ENCODE data around the gene RNF220. TPM values are rescaled to one million over a fixed set of nuclear protein-coding genes. Genes with fewer than 3 reads are reported as not detected.
"Not testable (repeated sequence)": the region's sequence is repeated elsewhere in the genome, so short reads cannot be mapped to it uniquely, and the experiment has no call there.

RNF220 gene
- polyA plus RNA-seq, 1 of the 3 experiments (the other 2 are of a cell fraction), result 83.7 TPM

DNA sequence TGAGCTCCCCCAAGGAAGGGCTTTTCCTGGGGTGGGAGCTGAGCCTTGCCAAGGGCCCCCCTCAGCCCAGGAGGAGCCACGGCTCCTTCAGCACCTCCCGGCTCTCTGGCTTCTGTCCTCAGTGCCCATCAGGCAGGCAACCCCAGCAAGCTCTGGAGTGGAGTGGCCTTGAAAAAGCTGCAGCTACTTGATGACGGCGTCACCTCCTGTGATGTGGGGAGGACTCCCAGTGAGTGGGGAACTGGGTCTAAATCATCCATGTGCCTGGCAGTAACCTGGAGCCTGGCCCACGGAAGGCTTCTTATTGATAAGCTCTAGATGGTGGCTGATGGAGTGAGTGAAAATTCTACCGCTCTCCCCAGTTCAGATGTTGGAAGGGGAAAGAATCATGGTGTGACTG, 154.9 kb downstream of the RNF220 start (continued):
- TF ChIP-seq ZBTB33 (IDR thresholded peaks at IDR 0.05; ENCODE audit: borderline replicate concordance, low read depth), result no peak
- no peak for TF ChIP-seq NFIC (IDR thresholded peaks at IDR 0.05; ENCODE audit: borderline replicate concordance)
- no peak for TF ChIP-seq RCOR1 (IDR thresholded peaks at IDR 0.05; ENCODE audit: low read length)
- TF ChIP-seq YY1 (IDR thresholded peaks at IDR 0.05; ENCODE audit: low read depth), result no peak

DNA sequence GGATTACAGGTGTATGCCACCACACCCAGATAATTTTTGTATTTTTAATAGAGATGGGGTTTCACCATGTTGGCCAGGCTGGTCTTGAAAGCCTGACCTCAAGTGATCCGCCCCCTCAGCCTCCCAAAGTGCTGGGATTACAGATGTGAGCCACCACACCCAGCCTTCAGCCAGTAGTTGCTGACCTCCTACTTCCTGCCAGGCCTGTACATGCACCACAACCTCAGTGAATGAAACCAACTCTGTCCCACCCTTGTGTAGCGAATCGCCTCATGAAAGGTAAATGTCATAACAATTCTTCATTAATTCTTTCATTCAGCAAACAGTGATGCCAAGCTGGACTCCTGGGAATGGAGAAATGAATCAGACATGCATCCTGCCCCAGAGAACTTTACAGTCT, 155.6 kb downstream of the RNF220 start:
- POLR2A ChIA-PET; H3K27ac ChIP-seq (ENCODE audit: low read depth in 2 of 2, low read length in 1 of 2): not testable (repeated sequence)

GRCh38 chr1:44565259-44565750, 160.2 kb downstream of the RNF220 start:
- Histone ChIP-seq H3K79me2 (ENCODE audit: insufficient read depth) (no peaks in the 10 kb centered on the region), H3K4me3 (ENCODE audit: low read depth in 2 of 2, low read length in 1 of 2) (no peak overlapping the region), H4K20me1 (ENCODE audit: insufficient read depth) (no peaks in the 10 kb centered on the region), H3K4me2 (no peak overlapping the region), H3K9me3 (no peaks in the 10 kb centered on the region), H3K36me3 (replicated peaks in 1 of 2; ENCODE audit: control insufficient read depth in 1 of 2, insufficient read depth in 2 of 2, low read length in 1 of 2) (no peaks in the 10 kb centered on the region), H2AFZ (ENCODE audit: low read depth) (no peak overlapping the region), H3K4me1 (ENCODE audit: control insufficient read depth in 1 of 2, insufficient read depth in 2 of 2, low read depth in 1 of 2, low read length in 1 of 2) (no peaks in the 10 kb centered on the region), H3K9ac (no peak overlapping the region), H3K9me2 (no peaks in the 10 kb centered on the region), H3K27me3 (ENCODE audit: insufficient read depth) (peaks cover 55% of the 10 kb centered on the region), H3K27ac (ENCODE audit: low read depth in 2 of 2, low read length in 1 of 2) (no peak overlapping the region), H3F3A (replicated peaks; ENCODE audit: insufficient read depth) (no peaks in the 10 kb centered on the region)
- POLR2A ChIA-PET, result no interaction called here
- no peak for DNase-seq
- CTCF ChIA-PET, result interaction anchor here (3.2 kb wide), 1 partner anchor 30 kb away, joined by 15 read pairs; no protein-coding TSS in a partner anchor
- 65% methylated on average over 4 of the region's 5 CpGs for WGBS (ENCODE audit: low lambda C conversion rate)
- TF ChIP-seq, protein P1, sequence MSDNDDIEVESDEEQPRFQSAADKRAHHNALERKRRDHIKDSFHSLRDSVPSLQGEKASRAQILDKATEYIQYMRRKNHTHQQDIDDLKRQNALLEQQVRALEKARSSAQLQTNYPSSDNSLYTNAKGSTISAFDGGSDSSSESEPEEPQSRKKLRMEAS (IDR thresholded peaks at IDR 0.05; ENCODE audit: low read depth), result no peak
- TF ChIP-seq FOXJ3 (CRISPR knock-in tag; IDR thresholded peaks at IDR 0.05), result no peak
- no peak for TF ChIP-seq JUND (IDR thresholded peaks at IDR 0.05)
- TF ChIP-seq RCOR1 (IDR thresholded peaks at IDR 0.05; ENCODE audit: low read length), result no peak
- TF ChIP-seq RXRA (IDR thresholded peaks at IDR 0.05; ENCODE audit: borderline replicate concordance, low read depth), result no peak
- no peak for TF ChIP-seq FOXM1 (IDR thresholded peaks at IDR 0.05; ENCODE audit: low read depth)
- TF ChIP-seq RAD21 (IDR thresholded peaks at IDR 0.05; ENCODE audit: low read length), result no peak
- TF ChIP-seq POLR2AphosphoS5 (IDR thresholded peaks at IDR 0.05; ENCODE audit: low read depth, low read length), result no peak
- TF ChIP-seq PBX3 (IDR thresholded peaks at IDR 0.05), result no peak
- TF ChIP-seq MEF2A (IDR thresholded peaks at IDR 0.05; ENCODE audit: borderline replicate concordance, low read depth), result no peak
- TF ChIP-seq, protein P2, sequence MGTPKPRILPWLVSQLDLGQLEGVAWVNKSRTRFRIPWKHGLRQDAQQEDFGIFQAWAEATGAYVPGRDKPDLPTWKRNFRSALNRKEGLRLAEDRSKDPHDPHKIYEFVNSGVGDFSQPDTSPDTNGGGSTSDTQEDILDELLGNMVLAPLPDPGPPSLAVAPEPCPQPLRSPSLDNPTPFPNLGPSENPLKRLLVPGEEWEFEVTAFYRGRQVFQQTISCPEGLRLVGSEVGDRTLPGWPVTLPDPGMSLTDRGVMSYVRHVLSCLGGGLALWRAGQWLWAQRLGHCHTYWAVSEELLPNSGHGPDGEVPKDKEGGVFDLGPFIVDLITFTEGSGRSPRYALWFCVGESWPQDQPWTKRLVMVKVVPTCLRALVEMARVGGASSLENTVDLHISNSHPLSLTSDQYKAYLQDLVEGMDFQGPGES (IDR thresholded peaks at IDR 0.05; ENCODE audit: low read depth, low read length), result no peak
- TF ChIP-seq RFX5 (IDR thresholded peaks at IDR 0.05; ENCODE audit: low read length), result no peak
- TF ChIP-seq TAF1 (IDR thresholded peaks at IDR 0.05; ENCODE audit: borderline replicate concordance, low read depth, low read length), result no peak
- TF ChIP-seq EP300 (IDR thresholded peaks at IDR 0.05; ENCODE audit: borderline replicate concordance in 1 of 2, low read depth in 1 of 2, low read length in 1 of 2), result no peak
- TF ChIP-seq ELF1 (IDR thresholded peaks at IDR 0.05), result no peak
- no peak for TF ChIP-seq SMC3 (IDR thresholded peaks at IDR 0.05; ENCODE audit: low read depth, low read length)
- no peak for TF ChIP-seq ZBTB33 (IDR thresholded peaks at IDR 0.05; ENCODE audit: borderline replicate concordance, low read depth)

More for the DNA sequence above, 155.6 kb downstream of the RNF220 start:
- H2AFZ ChIP-seq (ENCODE audit: low read depth); H3K9ac ChIP-seq; H4K20me1 ChIP-seq (ENCODE audit: insufficient read depth); H3K4me3 ChIP-seq (ENCODE audit: low read depth in 2 of 2, low read length in 1 of 2); H3K9me3 ChIP-seq; H3K79me2 ChIP-seq (ENCODE audit: insufficient read depth); H3K4me2 ChIP-seq; H3F3A ChIP-seq (replicated peaks; ENCODE audit: insufficient read depth); DNase-seq; H3K36me3 ChIP-seq (replicated peaks in 1 of 2; ENCODE audit: control insufficient read depth in 1 of 2, insufficient read depth in 2 of 2, low read length in 1 of 2); H3K4me1 ChIP-seq (ENCODE audit: control insufficient read depth in 1 of 2, insufficient read depth in 2 of 2, low read depth in 1 of 2, low read length in 1 of 2); H3K9me2 ChIP-seq: not testable (repeated sequence)
- peaks cover 54% of the 10 kb centered on the region for H3K27me3 ChIP-seq (ENCODE audit: insufficient read depth)
- CTCF ChIA-PET, result interaction anchor here (1.5 kb wide), 1 partner anchor 92 kb away, joined by 4 read pairs; no protein-coding TSS in a partner anchor
- WGBS (ENCODE audit: low lambda C conversion rate), result 52% methylated on average over 3 of the region's 3 CpGs

Measured in SK-N-SH (cell line).